NOMO-1 treated with DMSO at 0.1 percent for 48 hours (cell line): Measurements from ENCODE around the gene POLR3A.

Source experiments
- DNase-seq: peaks from one replicate; lab custom pipeline; 2025; ENCODE audit not compliant: unreplicated experiment; lab: John Stamatoyannopoulos, UW

Gene POLR3A

DNA sequence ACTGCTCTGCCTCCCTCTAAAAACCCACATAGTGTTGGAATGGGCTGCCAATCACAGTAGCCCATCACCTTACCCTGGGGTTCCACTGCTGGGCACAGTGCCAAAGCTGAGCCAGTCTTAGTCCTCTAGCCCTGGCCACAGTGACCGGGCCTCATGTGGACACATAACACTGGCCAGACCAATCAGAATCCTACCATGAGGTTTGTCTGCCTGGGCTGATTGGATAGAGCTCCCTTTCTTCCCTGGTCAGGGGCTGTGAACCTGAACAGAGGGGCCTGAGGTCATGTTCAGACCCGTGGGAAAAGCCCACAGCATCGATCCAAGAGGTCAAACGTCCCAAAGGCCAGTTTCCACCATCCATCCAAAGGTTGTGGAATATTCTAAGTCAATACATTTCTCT lies 108.8 kb downstream of the POLR3A start:
- no peak for DNase-seq

DNA sequence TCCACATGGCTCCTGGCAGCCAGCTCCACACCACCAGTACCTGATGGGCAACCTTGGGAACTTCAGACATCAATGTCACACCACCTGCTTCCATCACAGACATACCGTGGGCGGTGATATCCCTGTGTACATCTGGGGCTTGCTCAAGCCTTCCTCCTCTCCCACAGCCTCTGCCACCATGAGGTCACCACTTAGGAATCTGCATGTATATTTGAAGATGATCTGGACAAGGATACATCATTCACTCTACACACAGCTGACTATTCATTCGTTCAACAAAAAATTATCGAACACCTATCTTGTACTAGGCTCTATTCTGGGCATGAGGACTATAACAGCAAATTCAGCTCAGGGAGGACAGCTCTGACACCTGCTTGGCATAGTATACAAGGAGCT lies 109.6 kb downstream of the POLR3A start:
- DNase-seq, result no peak
